GM19099 (cell line): ENCODE measurements around the gene SRGN.

Source experiments
- POLR2A ChIP-seq: IDR thresholded peaks from 3 replicates; pipeline ENCODE4 v1.6.1; 2011; ENCODE audit warnings: low read depth; ENCODE audit not compliant: insufficient read length; ENCODE audit errors: extremely low read depth

SRGN gene

GRCh38 chr10:69101451-69102095, 13.7 kb downstream of the SRGN start:
- TF ChIP-seq POLR2A = no peak

GRCh38 chr10:69102440-69102839, 14.5 kb downstream of the SRGN start:
- no peak for TF ChIP-seq POLR2A

- TF ChIP-seq POLR2A = no peak
These were observed 15.9 kb downstream of the SRGN start for GRCh38 chr10:69103784-69104183.

GRCh38 chr10:69104994-69105790, 17.3 kb downstream of the SRGN start:
- no peak for TF ChIP-seq POLR2A

GRCh38 chr10:69107176-69107490, 19.2 kb downstream of the SRGN start:
- no peak for TF ChIP-seq POLR2A

GRCh38 chr10:69107699-69108098, 19.8 kb downstream of the SRGN start:
- TF ChIP-seq POLR2A = no peak

GRCh38 chr10:69119896-69120295, 32.0 kb downstream of the SRGN start:
- no peak for TF ChIP-seq POLR2A

GRCh38 chr10:69123306-69123746, 35.4 kb downstream of the SRGN start:
- TF ChIP-seq POLR2A = no peak

GRCh38 chr10:69123747-69124562, 36.1 kb downstream of the SRGN start, which contains the start of gene VPS26A:
Gene VPS26A, plus strand, starts transcription at chr10:69124178. Its CDS starts 100 bp downstream, at chr10:69124278.
- peak; percentile 84 for TF ChIP-seq POLR2A

GRCh38 chr10:69124563-69125268, 36.8 kb downstream of the SRGN start:
- no peak for TF ChIP-seq POLR2A

GRCh38 chr10:69125554-69125953, 37.7 kb downstream of the SRGN start:
- TF ChIP-seq POLR2A = no peak

- TF ChIP-seq POLR2A = no peak
These were observed 42.3 kb downstream of the SRGN start for GRCh38 chr10:69130251-69130650.

- no peak for TF ChIP-seq POLR2A
These were observed 52.1 kb downstream of the SRGN start for GRCh38 chr10:69139961-69140360.

GRCh38 chr10:69141304-69141703, 53.4 kb downstream of the SRGN start:
- TF ChIP-seq POLR2A = no peak

- TF ChIP-seq POLR2A = no peak
These were observed 55.1 kb downstream of the SRGN start for GRCh38 chr10:69142983-69143382.

GRCh38 chr10:69145329-69145728, 57.4 kb downstream of the SRGN start:
- TF ChIP-seq POLR2A = no peak

GRCh38 chr10:69145864-69146263, 58.0 kb downstream of the SRGN start:
- TF ChIP-seq POLR2A = no peak
